Dedifferentiated amniotic fluid mesenchymal stem cell (primary cell): ENCODE results near the gene AGPAT2.

Experiments
- DNase-seq: peaks from one replicate; pipeline ENCODE4 v3.0.0-alpha.2; 2016; ENCODE audit errors: extremely low spot score

Gene AGPAT2

GRCh38 chr9:136700959-136701667 lies 13.9 kb upstream of the AGPAT2 start:
- DNase-seq = no peak

- peak; percentile 31 for DNase-seq
Observed at GRCh38 chr9:136700304-136700703, 13.0 kb upstream of the AGPAT2 start.

- DNase-seq = no peak
Observed at GRCh38 chr9:136698635-136699246, 11.5 kb upstream of the AGPAT2 start.

GRCh38 chr9:136697821-136698526 lies 10.7 kb upstream of the AGPAT2 start:
- no peak for DNase-seq

GRCh38 chr9:136697146-136697820 lies 10.0 kb upstream of the AGPAT2 start:
- no peak for DNase-seq

- DNase-seq = no peak
Observed at GRCh38 chr9:136696502-136696901, 9.2 kb upstream of the AGPAT2 start.

GRCh38 chr9:136695955-136696354 lies 8.7 kb upstream of the AGPAT2 start:
- no peak for DNase-seq

GRCh38 chr9:136695435-136695895 lies 8.2 kb upstream of the AGPAT2 start:
- DNase-seq = no peak

GRCh38 chr9:136694872-136695247 lies 7.6 kb upstream of the AGPAT2 start:
- no peak for DNase-seq

GRCh38 chr9:136694163-136694871 lies 7.1 kb upstream of the AGPAT2 start:
- DNase-seq = no peak

- no peak for DNase-seq
Observed at GRCh38 chr9:136693490-136694162, 6.4 kb upstream of the AGPAT2 start.

GRCh38 chr9:136693135-136693489 lies 5.9 kb upstream of the AGPAT2 start:
- DNase-seq = no peak

- no peak for DNase-seq
Observed at GRCh38 chr9:136692185-136693134, 5.2 kb upstream of the AGPAT2 start.

GRCh38 chr9:136691316-136692184 lies 4.3 kb upstream of the AGPAT2 start:
- no peak for DNase-seq

- DNase-seq = no peak
Observed at GRCh38 chr9:136690806-136691261, 3.6 kb upstream of the AGPAT2 start.

GRCh38 chr9:136690104-136690805 lies 3.0 kb upstream of the AGPAT2 start:
- DNase-seq = no peak

GRCh38 chr9:136689108-136689460 lies 1.8 kb upstream of the AGPAT2 start:
- DNase-seq = no peak
